ENCODE data around the gene ACOT11. TPM values are rescaled to one million over a fixed set of nuclear protein-coding genes. Genes with fewer than 3 reads are reported as not detected.

ACOT11 gene
- total and polyA plus RNA-seq, 2 of the 13 experiments (the other 11 are each of a cell fraction or from before 2014, with no cell fraction given), result 2.6 to 3.3 TPM

GRCh38 chr1:54542120-54542961, 5.7 kb upstream of the ACOT11 start (continued):
- TF ChIP-seq TSC22D2 (CRISPR knock-in tag; IDR thresholded peaks at IDR 0.05; ENCODE audit: borderline replicate concordance) (no peak; the same call in 1 of the 2 replicates), PAWR (CRISPR knock-in tag; IDR thresholded peaks at IDR 0.05; ENCODE audit: borderline replicate concordance) (no peak), GMEB1 (CRISPR knock-in tag; IDR thresholded peaks at IDR 0.05; ENCODE audit: borderline replicate concordance) (peak; percentile 57), POGK (CRISPR knock-in tag; conservative IDR thresholded peaks at IDR 0.05) (peak; percentile 94), ZNF264 (CRISPR knock-in tag; IDR thresholded peaks at IDR 0.05) (no peak), THAP9 (CRISPR knock-in tag; IDR thresholded peaks at IDR 0.05; ENCODE audit: borderline replicate concordance) (peak; percentile 37; the same call in 1 of the 2 replicates), TEF (CRISPR knock-in tag; IDR thresholded peaks at IDR 0.05) (no peak), ZSCAN9 (CRISPR knock-in tag; IDR thresholded peaks at IDR 0.05; ENCODE audit: borderline replicate concordance) (no peak), SAFB2 (CRISPR knock-in tag; IDR thresholded peaks at IDR 0.05; ENCODE audit: borderline replicate concordance, low read depth) (peak; percentile 72; the same call in 1 of the 2 replicates), ZNF841 (CRISPR knock-in tag; IDR thresholded peaks at IDR 0.05; ENCODE audit: borderline replicate concordance) (0 out of 2 replicates have a peak, but pooled peaks have one; percentile 31), KDM5A (IDR thresholded peaks at IDR 0.05; ENCODE audit: borderline replicate concordance, low read length) (no peak; the same call in 1 of the 2 replicates), SUZ12 (IDR thresholded peaks at IDR 0.05; ENCODE audit: low read depth, low read length) (no peak), USF2 (IDR thresholded peaks at IDR 0.05; ENCODE audit: low read depth, low read length) (no peak), USF2 (CRISPR knock-in tag; IDR thresholded peaks at IDR 0.05; ENCODE audit: borderline replicate concordance) (no peak), ATF3 (CRISPR knock-in tag; IDR thresholded peaks at IDR 0.05) (peak; percentile 65; the same call in 1 of the 2 replicates), NKX3-1 (CRISPR knock-in tag; IDR thresholded peaks at IDR 0.05) (peak; percentile 73), GZF1 (CRISPR knock-in tag; IDR thresholded peaks at IDR 0.05) (peak; percentile 55; the same call in 1 of the 2 replicates), RBM39 (IDR thresholded peaks at IDR 0.05; ENCODE audit: low read depth, low read length, poor library complexity, severe bottlenecking) (no peak)

All from HepG2 (cell line).